K562 (cell line): Measurements from ENCODE around the gene ZBTB43.

Experiments
- CHD1 ChIP-seq: fragments of 200-600 bp; sonication (generic); IDR thresholded peaks from one replicate; pipeline ENCODE4 v1.6.1; 2012; ENCODE audit warnings: mild to moderate bottlenecking, moderate library complexity, low read length, inconsistent platforms
- FOS ChIP-seq: IDR thresholded peaks from 3 replicates; pipeline ENCODE4 v1.6.1; 2011; ENCODE audit not compliant: insufficient read length; ENCODE audit errors: extremely low read depth
- POLR2AphosphoS5 ChIP-seq: IDR thresholded peaks from 2 replicates; pipeline ENCODE4 v1.6.1; 2011; ENCODE audit warnings: mild to moderate bottlenecking, low read depth, low read length, moderate library complexity; ENCODE audit not compliant: control insufficient read depth, insufficient read depth
- TBL1XR1 ChIP-seq, 2 experiments: IDR thresholded peaks; 2 replicates each; pipeline ENCODE4 v1.6.1; 2012; ENCODE audit warnings: improper control_type of control experiment in 2 of 2, low read length in 2 of 2, mild to moderate bottlenecking in 1 of 2
- ZKSCAN3 ChIP-seq: fragments of 250-450 bp; sonication (Bioruptor Pico); IDR thresholded peaks from 2 replicates; pipeline ENCODE4 v1.4.0; 2020
- TF ChIP-seq, protein P1 (sequence below): fragments of 450-650 bp; IDR thresholded peaks from 2 replicates; pipeline ENCODE4 v1.7.0; 2016; ENCODE audit warnings: borderline replicate concordance

DNA sequence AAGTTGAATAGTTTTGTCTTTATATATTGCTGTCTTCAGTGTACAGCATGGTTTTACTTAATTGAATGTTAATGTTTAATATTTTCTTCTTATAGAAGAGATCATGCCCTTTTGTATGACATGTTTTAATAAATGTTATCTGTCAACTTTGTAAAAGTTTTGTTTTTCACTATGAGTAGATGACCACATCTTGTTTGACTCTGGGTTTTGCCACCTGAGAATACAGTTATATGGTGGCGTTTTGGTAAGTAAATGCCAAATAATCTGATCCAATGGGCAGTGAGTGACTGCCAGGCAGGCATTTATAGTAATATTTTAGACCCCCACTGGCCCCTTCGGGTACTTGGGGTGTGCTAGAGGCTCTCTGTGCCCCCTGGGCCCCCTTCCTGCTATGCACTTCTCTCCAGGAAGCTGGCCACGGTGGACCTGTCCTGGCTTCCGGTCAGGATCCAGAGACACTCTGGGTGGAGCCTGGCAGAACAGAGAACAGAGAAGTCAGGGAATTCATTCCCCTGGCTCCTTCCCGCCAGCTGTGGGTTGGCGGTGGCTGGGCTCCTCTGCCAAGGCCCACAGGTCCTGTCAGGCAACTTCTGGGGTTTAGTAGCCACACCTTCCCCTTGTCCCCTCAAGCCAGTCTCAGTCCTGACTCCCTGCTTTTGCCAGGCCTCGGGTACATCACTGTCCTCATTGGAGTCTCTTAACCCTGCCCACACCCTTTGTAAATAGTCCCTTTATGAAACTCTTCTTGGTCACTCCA lies 33.4 kb downstream of the ZBTB43 start:
- no peak for TF ChIP-seq CHD1
- no peak for TF ChIP-seq TBL1XR1 (IDR thresholded peaks at IDR 0.05; ENCODE audit: low read length in 2 of 2)
- TF ChIP-seq POLR2AphosphoS5, result no peak
- TF ChIP-seq FOS, result no peak
- TF ChIP-seq, protein P1, sequence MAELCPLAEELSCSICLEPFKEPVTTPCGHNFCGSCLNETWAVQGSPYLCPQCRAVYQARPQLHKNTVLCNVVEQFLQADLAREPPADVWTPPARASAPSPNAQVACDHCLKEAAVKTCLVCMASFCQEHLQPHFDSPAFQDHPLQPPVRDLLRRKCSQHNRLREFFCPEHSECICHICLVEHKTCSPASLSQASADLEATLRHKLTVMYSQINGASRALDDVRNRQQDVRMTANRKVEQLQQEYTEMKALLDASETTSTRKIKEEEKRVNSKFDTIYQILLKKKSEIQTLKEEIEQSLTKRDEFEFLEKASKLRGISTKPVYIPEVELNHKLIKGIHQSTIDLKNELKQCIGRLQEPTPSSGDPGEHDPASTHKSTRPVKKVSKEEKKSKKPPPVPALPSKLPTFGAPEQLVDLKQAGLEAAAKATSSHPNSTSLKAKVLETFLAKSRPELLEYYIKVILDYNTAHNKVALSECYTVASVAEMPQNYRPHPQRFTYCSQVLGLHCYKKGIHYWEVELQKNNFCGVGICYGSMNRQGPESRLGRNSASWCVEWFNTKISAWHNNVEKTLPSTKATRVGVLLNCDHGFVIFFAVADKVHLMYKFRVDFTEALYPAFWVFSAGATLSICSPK, result no peak
- TF ChIP-seq ZKSCAN3 (CRISPR knock-in tag), result no peak
